H9 (cell line): ENCODE results near the gene SLC8B1. TPM values are rescaled to one million over a fixed set of nuclear protein-coding genes. Genes with fewer than 3 reads are reported as not detected.

Source experiments
- DNase-seq: peaks from one replicate; pipeline ENCODE4 v3.0.0-alpha.2; 2017
- H2AFZ ChIP-seq: one replicate; pipeline ENCODE4 v1.6.1; 2013; ENCODE audit warnings: mild to moderate bottlenecking, low read length, control low read depth, moderate library complexity
- H2AK5ac ChIP-seq: 2 replicates; pipeline ENCODE4 v1.6.1; 2013; ENCODE audit warnings: low read length, control low read depth, mixed read lengths; ENCODE audit not compliant: insufficient read length
- H2BK120ac ChIP-seq: one replicate; pipeline ENCODE4 v1.6.1; 2013; ENCODE audit warnings: low read depth, mild to moderate bottlenecking, low read length, control low read depth, inconsistent platforms; ENCODE audit not compliant: poor library complexity, severe bottlenecking
- H2BK12ac ChIP-seq: 2 replicates; pipeline ENCODE4 v1.6.1; 2013; ENCODE audit warnings: low read length, control low read depth, mixed read lengths, low read depth; ENCODE audit not compliant: insufficient read length
- H2BK15ac ChIP-seq: 2 replicates; pipeline ENCODE4 v1.6.1; 2013; ENCODE audit warnings: low read depth, low read length, control low read depth
- H2BK20ac ChIP-seq: one replicate; pipeline ENCODE4 v1.6.1; 2013; ENCODE audit warnings: low read depth, mild to moderate bottlenecking, low read length, control low read depth, inconsistent platforms; ENCODE audit not compliant: poor library complexity, severe bottlenecking
- H2BK5ac ChIP-seq: 2 replicates; pipeline ENCODE4 v1.6.1; 2013; ENCODE audit warnings: low read length, control low read depth, mixed read lengths; ENCODE audit not compliant: insufficient read length
- H3K14ac ChIP-seq: 2 replicates; pipeline ENCODE4 v1.6.1; 2013; ENCODE audit warnings: low read length, control low read depth; ENCODE audit not compliant: insufficient read depth
- H3K18ac ChIP-seq: 2 replicates; pipeline ENCODE4 v1.6.1; 2013; ENCODE audit warnings: low read depth, mild to moderate bottlenecking, mixed read lengths, low read length, control low read depth; ENCODE audit not compliant: insufficient read length
- H3K23ac ChIP-seq: 2 replicates; pipeline ENCODE4 v1.6.1; 2013; ENCODE audit warnings: low read length, control low read depth, mixed read lengths, low read depth; ENCODE audit not compliant: insufficient read length
- H3K23me2 ChIP-seq: 2 replicates; pipeline ENCODE4 v1.6.1; 2013; ENCODE audit warnings: low read depth, mild to moderate bottlenecking, mixed read lengths, low read length, control low read depth; ENCODE audit not compliant: insufficient read length, poor library complexity, severe bottlenecking
- H3K27ac ChIP-seq: 2 replicates; pipeline ENCODE4 v1.5.1; 2013; ENCODE audit warnings: low read length, control low read depth, mixed read lengths, low read depth; ENCODE audit not compliant: insufficient read length
- H3K27me3 ChIP-seq: 2 replicates; pipeline ENCODE4 v1.6.1; 2013; ENCODE audit warnings: low read length, control low read depth, inconsistent platforms; ENCODE audit not compliant: insufficient read depth
- H3K4ac ChIP-seq: 2 replicates; pipeline ENCODE4 v1.6.1; 2013; ENCODE audit warnings: low read depth, mild to moderate bottlenecking, control low read depth, inconsistent platforms, low read length, moderate library complexity
- H3K4me1 ChIP-seq: 2 replicates; pipeline ENCODE4 v1.6.1; 2013; ENCODE audit warnings: low read length, control low read depth, inconsistent platforms; ENCODE audit not compliant: insufficient read depth
- H3K4me2 ChIP-seq: 2 replicates; pipeline ENCODE4 v1.6.1; 2013; ENCODE audit warnings: low read length, control low read depth, mixed read lengths; ENCODE audit not compliant: insufficient read length, insufficient read depth
- H3K56ac ChIP-seq: 2 replicates; pipeline ENCODE4 v1.6.1; 2013; ENCODE audit warnings: low read depth, mild to moderate bottlenecking, mixed read lengths, low read length, control low read depth; ENCODE audit not compliant: insufficient read length
- H3K79me1 ChIP-seq: 2 replicates; pipeline ENCODE4 v1.6.1; 2013; ENCODE audit warnings: low read depth, mild to moderate bottlenecking, moderate library complexity, low read length, control low read depth, inconsistent platforms; ENCODE audit not compliant: insufficient read depth, poor library complexity, severe bottlenecking
- H3K79me2 ChIP-seq: 2 replicates; pipeline ENCODE4 v1.6.1; 2013; ENCODE audit warnings: low read length, control low read depth, inconsistent platforms; ENCODE audit not compliant: insufficient read depth
- H3K9ac ChIP-seq: 2 replicates; pipeline ENCODE4 v1.6.1; 2013; ENCODE audit warnings: low read length, control low read depth, mixed read lengths; ENCODE audit not compliant: insufficient read length; ENCODE audit errors: extremely low read depth
- H3K9me3 ChIP-seq: one replicate; pipeline ENCODE4 v1.6.1; 2013; ENCODE audit warnings: low read depth, low read length, inconsistent platforms; ENCODE audit not compliant: control insufficient read depth
- H3T11ph ChIP-seq: one replicate; pipeline ENCODE4 v1.6.1; 2013; ENCODE audit warnings: mild to moderate bottlenecking, low read length, control low read depth, inconsistent platforms
- H4K20me1 ChIP-seq: one replicate; pipeline ENCODE4 v1.6.1; 2013; ENCODE audit not compliant: control insufficient read depth, insufficient read length, insufficient read depth
- H4K5ac ChIP-seq: 2 replicates; pipeline ENCODE4 v1.6.1; 2013; ENCODE audit warnings: low read depth, mild to moderate bottlenecking, mixed read lengths, low read length, control low read depth; ENCODE audit not compliant: insufficient read length
- H4K8ac ChIP-seq: replicated peaks from 2 replicates; pipeline ENCODE4 v1.6.1; 2013; ENCODE audit warnings: low read length, control low read depth, mixed read lengths, low read depth; ENCODE audit not compliant: insufficient read length
- H4K91ac ChIP-seq: 2 replicates; pipeline ENCODE4 v1.6.1; 2013; ENCODE audit warnings: low read depth, mild to moderate bottlenecking, moderate library complexity, mixed read lengths, low read length, control low read depth; ENCODE audit not compliant: insufficient read length
- H3K27ac Mint-ChIP-seq, 3 experiments: 2 replicates in 2 of 3; 3 replicates in 1 of 3; pipeline ENCODE4 v1.8.0; 2020 to 2021; ENCODE audit warnings: mixed read lengths in 3 of 3, mild to moderate bottlenecking in 1 of 3, moderate library complexity in 1 of 3
- H3K27me3 Mint-ChIP-seq: 2 replicates; pipeline ENCODE4 v1.8.0; 2021; ENCODE audit warnings: low read depth, mild to moderate bottlenecking, moderate library complexity, mixed read lengths
- H3K36me3 Mint-ChIP-seq, 3 experiments: 2 replicates in 2 of 3; 3 replicates in 1 of 3; pipeline ENCODE4 v1.8.0; 2020 to 2021; ENCODE audit warnings: low read depth in 3 of 3, mixed read lengths in 3 of 3; ENCODE audit not compliant: insufficient read depth in 1 of 3
- H3K4me1 Mint-ChIP-seq, 2 experiments: 2 replicates each; pipeline ENCODE4 v1.8.0; 2020; ENCODE audit warnings: mixed read lengths in 2 of 2
- H3K4me3 Mint-ChIP-seq, 2 experiments: 2 replicates in 1 of 2; 3 replicates in 1 of 2; pipeline ENCODE4 v1.8.0; 2020 to 2021; ENCODE audit warnings: mild to moderate bottlenecking in 2 of 2, mixed read lengths in 2 of 2, moderate library complexity in 1 of 2
- H3K9me3 Mint-ChIP-seq, 2 experiments: 2 replicates in 1 of 2; 3 replicates in 1 of 2; pipeline ENCODE4 v1.8.0; 2020; ENCODE audit warnings: mild to moderate bottlenecking in 2 of 2, mixed read lengths in 2 of 2, moderate library complexity in 1 of 2
- WGBS: extraction: QIAGEN DNeasy Blood & Tissue Kit; methylation state at CpG from one replicate; pipeline ENCODE4 v1.1.7; 2013; ENCODE audit warnings: missing lambda C conversion rate, low lambda C conversion rate, mixed read lengths; ENCODE audit not compliant: insufficient read length; ENCODE audit errors: extremely low coverage; 5-methylcytosine and 5-hydroxymethylcytosine counted together
- total RNA-seq: library from RNA; stranded (reverse); gene quantifications from 2 replicates; pipeline ENCODE4 v1.2.1, GENCODE V29; 2021
- TF ChIP-seq, protein P1 (sequence below): fragments of 200-600 bp; sonication (generic); conservative IDR thresholded peaks from 3 replicates; pipeline ENCODE4 v1.8.0; 2021; ENCODE audit warnings: antibody characterized with exemption, mild to moderate bottlenecking

SLC8B1 gene
- total RNA-seq, 1 experiment from 2014 or later, result 10.4 TPM

DNA sequence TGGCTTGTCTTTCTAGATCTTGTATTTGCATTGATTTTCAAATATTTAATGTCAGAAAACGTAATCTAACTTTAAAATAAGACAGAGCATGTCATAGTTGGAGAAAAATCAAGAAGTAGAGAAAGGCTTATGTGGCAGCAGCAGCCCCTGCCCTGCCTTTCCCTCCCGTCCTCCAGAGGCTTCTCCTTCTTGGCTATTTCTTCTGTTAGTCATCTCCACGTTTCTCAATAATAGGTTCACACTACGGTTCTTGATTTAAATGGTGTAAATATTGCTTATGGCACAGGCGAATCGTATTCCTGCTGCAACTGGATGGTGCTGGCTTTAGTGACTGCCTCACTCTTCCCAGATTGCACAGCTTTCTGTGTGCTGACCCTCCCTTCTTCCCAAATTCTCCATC lies 42.8 kb downstream of the SLC8B1 start:
- no peak overlapping the region for H2AK5ac ChIP-seq
- TF ChIP-seq, protein P1, sequence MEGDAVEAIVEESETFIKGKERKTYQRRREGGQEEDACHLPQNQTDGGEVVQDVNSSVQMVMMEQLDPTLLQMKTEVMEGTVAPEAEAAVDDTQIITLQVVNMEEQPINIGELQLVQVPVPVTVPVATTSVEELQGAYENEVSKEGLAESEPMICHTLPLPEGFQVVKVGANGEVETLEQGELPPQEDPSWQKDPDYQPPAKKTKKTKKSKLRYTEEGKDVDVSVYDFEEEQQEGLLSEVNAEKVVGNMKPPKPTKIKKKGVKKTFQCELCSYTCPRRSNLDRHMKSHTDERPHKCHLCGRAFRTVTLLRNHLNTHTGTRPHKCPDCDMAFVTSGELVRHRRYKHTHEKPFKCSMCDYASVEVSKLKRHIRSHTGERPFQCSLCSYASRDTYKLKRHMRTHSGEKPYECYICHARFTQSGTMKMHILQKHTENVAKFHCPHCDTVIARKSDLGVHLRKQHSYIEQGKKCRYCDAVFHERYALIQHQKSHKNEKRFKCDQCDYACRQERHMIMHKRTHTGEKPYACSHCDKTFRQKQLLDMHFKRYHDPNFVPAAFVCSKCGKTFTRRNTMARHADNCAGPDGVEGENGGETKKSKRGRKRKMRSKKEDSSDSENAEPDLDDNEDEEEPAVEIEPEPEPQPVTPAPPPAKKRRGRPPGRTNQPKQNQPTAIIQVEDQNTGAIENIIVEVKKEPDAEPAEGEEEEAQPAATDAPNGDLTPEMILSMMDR, result no peak
- H4K91ac ChIP-seq, result no peak overlapping the region
- H3K79me2 ChIP-seq, result no peaks in the 10 kb centered on the region
- no CpG with 5 or more reads among the region's 6 CpGs for WGBS
- no peaks in the 10 kb centered on the region for H3K23me2 ChIP-seq
- no peaks in the 10 kb centered on the region for H3K9me3 ChIP-seq
- Mint-ChIP-seq H3K27me3 (no peaks in the 10 kb centered on the region), H3K27ac (peak overlapping the region in 1 of 3 experiments; percentile 24; a peak in 1 of 7 replicates), H3K4me1 (peaks cover 0 to 2% of the 10 kb centered on the region in 2 experiments; a peak in 1 of 4 replicates), H3K4me3 (no peak overlapping the region), H3K9me3 (no peaks in the 10 kb centered on the region), H3K36me3 (peaks cover 3 to 19% (median 6%) of the 10 kb centered on the region in 3 experiments; a peak in 5 of 7 replicates)
- H4K8ac ChIP-seq, result no peak overlapping the region
- H3K4ac ChIP-seq, result no peak overlapping the region
- no peaks in the 10 kb centered on the region for H3K79me1 ChIP-seq
- H3K27me3 ChIP-seq, result no peaks in the 10 kb centered on the region
- no peak overlapping the region for H3T11ph ChIP-seq
- H3K14ac ChIP-seq, result no peak overlapping the region
- no peak overlapping the region for H3K9ac ChIP-seq
- H2AFZ ChIP-seq, result no peak overlapping the region
- H2BK15ac ChIP-seq, result no peak overlapping the region
- no peak overlapping the region for H3K23ac ChIP-seq
- no peaks in the 10 kb centered on the region for H3K4me1 ChIP-seq
- H3K4me2 ChIP-seq, result no peak overlapping the region
- no peak overlapping the region for H3K18ac ChIP-seq
- H2BK120ac ChIP-seq, result no peak overlapping the region
- no peak overlapping the region for H3K56ac ChIP-seq
- H2BK20ac ChIP-seq, result no peak overlapping the region
- no peak overlapping the region for H4K5ac ChIP-seq
- no peak overlapping the region for H2BK5ac ChIP-seq
- H4K20me1 ChIP-seq, result peaks cover under 1% of the 10 kb centered on the region
- no peak for DNase-seq
- no peak overlapping the region for H2BK12ac ChIP-seq
- no peak overlapping the region for H3K27ac ChIP-seq
